ENCODE measurements around the gene AGPAT1. TPM values are rescaled to one million over a fixed set of nuclear protein-coding genes. Genes with fewer than 3 reads are reported as not detected.

The AGPAT1 gene
- total and polyA plus RNA-seq, 2 of the 13 experiments (the other 11 are each of a cell fraction or from before 2014, with no cell fraction given): 51.3 to 139 TPM

GRCh38 chr6:32177788-32178546 lies 2.1 kb upstream of the AGPAT1 start, which contains the start of gene RNF5 (continued):
- TF ChIP-seq, protein P1, sequence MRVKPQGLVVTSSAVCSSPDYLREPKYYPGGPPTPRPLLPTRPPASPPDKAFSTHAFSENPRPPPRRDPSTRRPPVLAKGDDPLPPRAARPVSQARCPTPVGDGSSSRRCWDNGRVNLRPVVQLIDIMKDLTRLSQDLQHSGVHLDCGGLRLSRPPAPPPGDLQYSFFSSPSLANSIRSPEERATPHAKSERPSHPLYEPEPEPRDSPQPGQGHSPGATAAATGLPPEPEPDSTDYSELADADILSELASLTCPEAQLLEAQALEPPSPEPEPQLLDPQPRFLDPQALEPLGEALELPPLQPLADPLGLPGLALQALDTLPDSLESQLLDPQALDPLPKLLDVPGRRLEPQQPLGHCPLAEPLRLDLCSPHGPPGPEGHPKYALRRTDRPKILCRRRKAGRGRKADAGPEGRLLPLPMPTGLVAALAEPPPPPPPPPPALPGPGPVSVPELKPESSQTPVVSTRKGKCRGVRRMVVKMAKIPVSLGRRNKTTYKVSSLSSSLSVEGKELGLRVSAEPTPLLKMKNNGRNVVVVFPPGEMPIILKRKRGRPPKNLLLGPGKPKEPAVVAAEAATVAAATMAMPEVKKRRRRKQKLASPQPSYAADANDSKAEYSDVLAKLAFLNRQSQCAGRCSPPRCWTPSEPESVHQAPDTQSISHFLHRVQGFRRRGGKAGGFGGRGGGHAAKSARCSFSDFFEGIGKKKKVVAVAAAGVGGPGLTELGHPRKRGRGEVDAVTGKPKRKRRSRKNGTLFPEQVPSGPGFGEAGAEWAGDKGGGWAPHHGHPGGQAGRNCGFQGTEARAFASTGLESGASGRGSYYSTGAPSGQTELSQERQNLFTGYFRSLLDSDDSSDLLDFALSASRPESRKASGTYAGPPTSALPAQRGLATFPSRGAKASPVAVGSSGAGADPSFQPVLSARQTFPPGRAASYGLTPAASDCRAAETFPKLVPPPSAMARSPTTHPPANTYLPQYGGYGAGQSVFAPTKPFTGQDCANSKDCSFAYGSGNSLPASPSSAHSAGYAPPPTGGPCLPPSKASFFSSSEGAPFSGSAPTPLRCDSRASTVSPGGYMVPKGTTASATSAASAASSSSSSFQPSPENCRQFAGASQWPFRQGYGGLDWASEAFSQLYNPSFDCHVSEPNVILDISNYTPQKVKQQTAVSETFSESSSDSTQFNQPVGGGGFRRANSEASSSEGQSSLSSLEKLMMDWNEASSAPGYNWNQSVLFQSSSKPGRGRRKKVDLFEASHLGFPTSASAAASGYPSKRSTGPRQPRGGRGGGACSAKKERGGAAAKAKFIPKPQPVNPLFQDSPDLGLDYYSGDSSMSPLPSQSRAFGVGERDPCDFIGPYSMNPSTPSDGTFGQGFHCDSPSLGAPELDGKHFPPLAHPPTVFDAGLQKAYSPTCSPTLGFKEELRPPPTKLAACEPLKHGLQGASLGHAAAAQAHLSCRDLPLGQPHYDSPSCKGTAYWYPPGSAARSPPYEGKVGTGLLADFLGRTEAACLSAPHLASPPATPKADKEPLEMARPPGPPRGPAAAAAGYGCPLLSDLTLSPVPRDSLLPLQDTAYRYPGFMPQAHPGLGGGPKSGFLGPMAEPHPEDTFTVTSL (CRISPR knock-in tag; IDR thresholded peaks at IDR 0.05; ENCODE audit: borderline replicate concordance): no peak
- TF ChIP-seq MXD4 (CRISPR knock-in tag; IDR thresholded peaks at IDR 0.05) (no peak), HNRNPLL (IDR thresholded peaks at IDR 0.05; ENCODE audit: low read depth, low read length, poor library complexity, severe bottlenecking) (peak; percentile 71), SYNCRIP (IDR thresholded peaks at IDR 0.05; ENCODE audit: insufficient read depth, low read depth, low read length) (no peak), ATF1 (CRISPR knock-in tag; IDR thresholded peaks at IDR 0.05) (peak; percentile 88; the same call in 1 of the 2 replicates), MLLT10 (CRISPR knock-in tag; IDR thresholded peaks at IDR 0.05) (no peak), HNRNPH1 (optimal IDR thresholded peaks at IDR 0.05; ENCODE audit: low read depth, low read length) (no peak), THAP9 (CRISPR knock-in tag; IDR thresholded peaks at IDR 0.05; ENCODE audit: borderline replicate concordance) (peak; percentile 68), ZNF296 (CRISPR knock-in tag; conservative IDR thresholded peaks at IDR 0.05) (no peak), KDM5A (IDR thresholded peaks at IDR 0.05; ENCODE audit: borderline replicate concordance, low read length) (peak; percentile 34; the same call in 1 of the 2 replicates), PHF5A (CRISPR knock-in tag; IDR thresholded peaks at IDR 0.05; ENCODE audit: low read depth, unreplicated experiment) (peak; percentile 7), ZBTB42 (CRISPR knock-in tag; IDR thresholded peaks at IDR 0.05) (no peak), KLF9 (CRISPR knock-in tag; IDR thresholded peaks at IDR 0.05; ENCODE audit: low read depth) (0 out of 2 replicates have a peak, but pooled peaks have one; percentile 10), ZNF136 (CRISPR knock-in tag; IDR thresholded peaks at IDR 0.05; ENCODE audit: low read depth) (peak; percentile 16; the same call in 1 of the 2 replicates)
- TF ChIP-seq, protein P2, sequence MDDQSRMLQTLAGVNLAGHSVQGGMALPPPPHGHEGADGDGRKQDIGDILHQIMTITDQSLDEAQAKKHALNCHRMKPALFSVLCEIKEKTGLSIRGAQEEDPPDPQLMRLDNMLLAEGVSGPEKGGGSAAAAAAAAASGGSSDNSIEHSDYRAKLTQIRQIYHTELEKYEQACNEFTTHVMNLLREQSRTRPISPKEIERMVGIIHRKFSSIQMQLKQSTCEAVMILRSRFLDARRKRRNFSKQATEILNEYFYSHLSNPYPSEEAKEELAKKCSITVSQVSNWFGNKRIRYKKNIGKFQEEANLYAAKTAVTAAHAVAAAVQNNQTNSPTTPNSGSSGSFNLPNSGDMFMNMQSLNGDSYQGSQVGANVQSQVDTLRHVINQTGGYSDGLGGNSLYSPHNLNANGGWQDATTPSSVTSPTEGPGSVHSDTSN (CRISPR knock-in tag; IDR thresholded peaks at IDR 0.05; ENCODE audit: borderline replicate concordance): peak; percentile 95; the same call in 1 of the 2 replicates
- TF ChIP-seq, protein P3, sequence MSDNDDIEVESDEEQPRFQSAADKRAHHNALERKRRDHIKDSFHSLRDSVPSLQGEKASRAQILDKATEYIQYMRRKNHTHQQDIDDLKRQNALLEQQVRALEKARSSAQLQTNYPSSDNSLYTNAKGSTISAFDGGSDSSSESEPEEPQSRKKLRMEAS (IDR thresholded peaks at IDR 0.05): peak; percentile 70; the same call in 1 of the 2 replicates
- TF ChIP-seq, protein P4, sequence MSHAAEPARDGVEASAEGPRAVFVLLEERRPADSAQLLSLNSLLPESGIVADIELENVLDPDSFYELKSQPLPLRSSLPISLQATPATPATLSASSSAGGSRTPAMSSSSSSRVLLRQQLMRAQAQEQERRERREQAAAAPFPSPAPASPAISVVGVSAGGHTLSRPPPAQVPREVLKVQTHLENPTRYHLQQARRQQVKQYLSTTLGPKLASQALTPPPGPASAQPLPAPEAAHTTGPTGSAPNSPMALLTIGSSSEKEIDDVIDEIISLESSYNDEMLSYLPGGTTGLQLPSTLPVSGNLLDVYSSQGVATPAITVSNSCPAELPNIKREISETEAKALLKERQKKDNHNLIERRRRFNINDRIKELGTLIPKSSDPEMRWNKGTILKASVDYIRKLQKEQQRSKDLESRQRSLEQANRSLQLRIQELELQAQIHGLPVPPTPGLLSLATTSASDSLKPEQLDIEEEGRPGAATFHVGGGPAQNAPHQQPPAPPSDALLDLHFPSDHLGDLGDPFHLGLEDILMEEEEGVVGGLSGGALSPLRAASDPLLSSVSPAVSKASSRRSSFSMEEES (CRISPR knock-in tag; IDR thresholded peaks at IDR 0.05): no peak
